LNCAP (cell line): ENCODE results near the gene AMMECR1.

ENCODE experiments used
- CTCF ChIP-seq: fragments of 450-650 bp; IDR thresholded peaks from 2 replicates; pipeline ENCODE4 v1.5.1; 2017; ENCODE audit warnings: mild to moderate bottlenecking

Gene AMMECR1

GRCh38 chrX:110284159-110284558 is 33.7 kb downstream of the AMMECR1 start:
- TF ChIP-seq CTCF: no peak

DNA sequence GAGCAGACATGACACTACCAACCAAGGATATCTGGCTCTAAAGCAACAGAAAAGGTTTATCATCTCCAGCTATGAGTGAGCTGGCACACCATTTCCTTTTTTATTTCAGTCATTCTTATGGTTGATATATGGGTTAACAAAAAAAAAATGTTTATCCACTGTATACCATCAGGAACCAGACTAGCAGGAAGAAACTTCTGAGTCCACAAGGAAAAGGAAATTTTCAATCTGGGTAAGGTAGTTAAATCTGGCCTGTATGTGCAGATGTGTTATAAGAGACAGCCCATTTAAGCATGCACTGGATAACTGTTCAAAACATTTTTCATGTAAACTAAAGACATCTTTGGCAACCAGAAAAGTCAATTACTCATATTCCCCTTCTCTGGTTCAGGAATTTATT is 35.0 kb downstream of the AMMECR1 start:
- no peak for TF ChIP-seq CTCF

DNA sequence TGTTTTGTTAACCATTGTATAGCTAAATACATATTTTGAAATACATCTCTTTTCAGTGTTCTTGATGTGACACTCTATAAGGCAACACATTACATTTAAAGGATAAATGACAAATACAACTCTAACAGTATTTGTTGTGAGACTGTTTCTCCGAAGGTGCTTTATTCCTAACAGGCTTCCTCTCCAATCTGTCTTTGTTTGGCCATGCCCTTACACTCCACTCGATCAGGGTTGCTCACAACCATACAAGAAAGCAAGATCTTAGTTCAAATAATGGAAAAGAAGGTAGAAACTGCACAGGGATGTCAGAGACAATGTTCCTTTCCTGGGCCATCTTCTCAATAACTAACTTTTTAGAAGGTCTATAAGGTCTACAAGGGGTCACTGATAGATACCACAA is 36.5 kb downstream of the AMMECR1 start:
- TF ChIP-seq CTCF: no peak

DNA sequence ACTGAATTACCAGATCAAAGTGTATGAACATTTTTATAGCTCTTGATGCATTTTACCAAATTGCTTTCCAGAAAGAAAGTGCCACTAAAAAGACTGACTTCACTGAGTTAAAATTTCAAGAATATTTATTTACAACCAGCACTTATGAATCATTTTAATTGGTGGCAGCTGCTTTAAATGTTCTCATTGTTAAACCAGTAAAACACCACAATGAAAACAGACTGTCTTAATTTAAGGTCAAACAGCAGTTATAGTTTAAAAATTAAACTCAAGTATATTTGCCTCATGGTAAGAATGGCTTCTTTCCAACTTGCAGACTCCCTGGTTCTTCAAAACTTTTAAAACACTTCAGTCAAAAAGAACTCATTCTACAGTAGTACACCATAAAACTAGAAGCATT is 36.9 kb downstream of the AMMECR1 start:
- no peak for TF ChIP-seq CTCF

DNA sequence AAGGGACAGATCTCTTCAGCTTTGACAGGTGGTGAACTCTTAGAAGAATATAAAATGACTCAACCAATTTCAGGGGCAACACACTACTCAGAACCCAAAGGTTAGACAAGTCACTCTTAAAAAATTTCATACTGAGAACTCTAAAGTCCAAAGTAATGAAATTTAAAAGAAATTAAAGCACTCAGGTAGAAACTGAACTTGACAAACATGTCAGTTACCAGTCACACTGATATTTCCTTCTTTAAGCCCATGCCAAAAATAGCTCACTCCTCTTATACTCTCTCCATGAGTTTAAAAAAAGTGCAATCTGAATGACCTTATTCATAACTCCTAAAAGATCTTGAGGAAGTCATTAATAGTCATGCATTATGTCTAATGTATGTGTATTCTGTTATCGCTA is 40.3 kb downstream of the AMMECR1 start:
- TF ChIP-seq CTCF: no peak

GRCh38 chrX:110276778-110277177 is 41.1 kb downstream of the AMMECR1 start:
- no peak for TF ChIP-seq CTCF

DNA sequence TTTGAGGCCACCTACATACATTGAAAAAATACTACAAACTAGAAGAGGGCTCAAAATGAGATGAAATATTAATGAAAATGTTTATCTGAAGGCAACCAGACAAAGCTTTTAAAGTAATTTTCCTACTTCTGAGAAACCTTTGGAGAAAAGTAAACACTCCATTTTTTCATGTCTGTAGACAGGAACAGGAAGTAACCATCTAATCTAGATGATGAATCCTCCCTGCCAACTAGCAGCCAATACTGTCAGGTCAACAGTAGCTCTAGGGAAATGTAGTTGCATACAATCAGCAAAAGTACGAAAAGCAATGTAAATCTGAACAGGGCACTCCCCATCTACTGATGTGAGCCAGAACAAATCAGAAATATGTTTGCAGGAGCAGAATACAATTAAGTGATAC is 49.0 kb downstream of the AMMECR1 start:
- TF ChIP-seq CTCF: no peak

DNA sequence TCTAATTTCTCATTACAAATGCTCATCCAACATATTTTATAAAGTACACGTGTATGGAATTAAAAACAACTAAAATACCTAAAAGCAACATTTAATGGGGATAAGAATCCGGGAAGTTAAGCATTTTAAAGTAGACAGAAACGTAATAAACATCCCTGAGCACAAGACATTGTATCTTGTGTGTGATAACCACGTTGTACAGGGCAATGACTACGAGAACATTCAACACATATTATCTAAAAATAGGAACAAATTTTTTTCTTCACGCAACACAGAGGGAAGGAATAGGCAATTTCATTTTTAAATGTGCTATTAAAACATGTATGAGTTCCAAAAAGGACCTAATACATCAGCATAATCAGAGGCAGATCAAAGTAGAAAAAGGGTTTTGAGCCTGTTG is 49.5 kb downstream of the AMMECR1 start:
- TF ChIP-seq CTCF: no peak
